Measurements from ENCODE around the gene CTNNA3. TPM values are rescaled to one million over a fixed set of nuclear protein-coding genes. Genes with fewer than 3 reads are reported as not detected.

The CTNNA3 gene
- total and polyA plus RNA-seq, 7 donors: 0.85 to 66.2 (median 28.1) TPM

DNA sequence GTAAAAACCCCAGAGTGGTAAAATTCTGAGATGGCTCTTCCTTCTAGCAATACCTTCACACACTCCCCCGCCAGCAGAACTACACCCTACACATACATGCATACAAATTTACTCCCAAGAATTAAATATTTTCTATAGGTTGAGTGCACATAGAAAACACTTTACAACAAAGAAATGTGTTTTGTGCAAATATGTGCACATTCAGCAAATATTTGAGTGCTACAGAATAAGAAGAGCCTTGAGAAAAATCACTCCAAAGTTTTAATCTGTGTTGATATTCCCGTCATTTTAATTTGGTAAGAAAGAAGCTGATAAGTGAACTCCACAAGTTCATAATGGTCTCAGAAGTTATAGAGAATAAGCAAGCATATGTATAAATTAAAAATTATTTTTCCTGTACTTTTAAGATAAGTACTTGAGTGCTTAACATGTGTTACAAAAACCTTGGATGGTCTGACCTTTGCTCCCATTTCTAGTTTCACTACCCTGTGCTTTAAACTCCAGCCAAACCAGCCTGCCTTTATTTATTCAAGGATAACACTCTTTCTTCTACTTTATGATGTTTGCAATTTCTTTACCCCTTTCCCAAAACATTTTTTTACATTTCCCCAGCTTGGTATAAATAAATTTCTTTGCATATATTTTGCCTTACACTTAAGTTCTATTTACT is 1503.7 kb downstream of the CTNNA3 start:
- Histone ChIP-seq H3K4me1 (no peaks in the 10 kb centered on the region), H3K36me3 (ENCODE audit: insufficient read depth in 1 of 2, low read depth in 1 of 2) (no peaks in the 10 kb centered on the region), H3K4me3 (no peak overlapping the region), H3K27ac (no peak overlapping the region), H3K9me3 (no peaks in the 10 kb centered on the region), H3K27me3 (ENCODE audit: insufficient read depth in 3 of 3, low read length in 2 of 3) (no peaks in the 10 kb centered on the region)
- whole genome bisulfite sequencing, 3 donors: 89 to 90% (median 90%) methylated on average over 2 of the region's 2 CpGs
- DNase-seq: no peak
- intact Hi-C loops (cut with DNase I): no loop called here
- no peak for ATAC-seq
- TF ChIP-seq, protein P1, sequence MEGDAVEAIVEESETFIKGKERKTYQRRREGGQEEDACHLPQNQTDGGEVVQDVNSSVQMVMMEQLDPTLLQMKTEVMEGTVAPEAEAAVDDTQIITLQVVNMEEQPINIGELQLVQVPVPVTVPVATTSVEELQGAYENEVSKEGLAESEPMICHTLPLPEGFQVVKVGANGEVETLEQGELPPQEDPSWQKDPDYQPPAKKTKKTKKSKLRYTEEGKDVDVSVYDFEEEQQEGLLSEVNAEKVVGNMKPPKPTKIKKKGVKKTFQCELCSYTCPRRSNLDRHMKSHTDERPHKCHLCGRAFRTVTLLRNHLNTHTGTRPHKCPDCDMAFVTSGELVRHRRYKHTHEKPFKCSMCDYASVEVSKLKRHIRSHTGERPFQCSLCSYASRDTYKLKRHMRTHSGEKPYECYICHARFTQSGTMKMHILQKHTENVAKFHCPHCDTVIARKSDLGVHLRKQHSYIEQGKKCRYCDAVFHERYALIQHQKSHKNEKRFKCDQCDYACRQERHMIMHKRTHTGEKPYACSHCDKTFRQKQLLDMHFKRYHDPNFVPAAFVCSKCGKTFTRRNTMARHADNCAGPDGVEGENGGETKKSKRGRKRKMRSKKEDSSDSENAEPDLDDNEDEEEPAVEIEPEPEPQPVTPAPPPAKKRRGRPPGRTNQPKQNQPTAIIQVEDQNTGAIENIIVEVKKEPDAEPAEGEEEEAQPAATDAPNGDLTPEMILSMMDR (IDR thresholded peaks at IDR 0.05): no peak

DNA sequence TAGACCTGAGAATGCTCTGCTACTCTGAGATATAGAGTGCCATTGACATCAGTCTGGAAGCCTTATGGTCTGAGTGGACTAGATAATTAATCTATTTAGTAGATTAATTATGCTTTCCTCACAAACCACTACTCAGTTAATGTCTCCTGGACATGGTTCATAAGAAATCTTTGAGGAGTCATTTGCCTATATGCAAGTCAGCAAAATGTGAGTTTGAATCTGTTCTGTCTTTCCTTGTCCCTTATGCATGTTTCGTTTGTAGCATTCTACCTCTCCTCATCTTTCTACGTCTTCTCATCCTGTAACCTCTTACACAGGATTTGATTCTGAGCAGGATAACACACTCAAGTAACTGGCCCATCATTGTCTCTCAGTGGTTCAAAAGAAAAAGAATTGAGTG is 1505.6 kb downstream of the CTNNA3 start:
- H3K9me3 ChIP-seq: no peaks in the 10 kb centered on the region
- no peak overlapping the region for H3K27ac ChIP-seq
- H3K4me3 ChIP-seq: no peak overlapping the region
- no peak for ATAC-seq
- H3K27me3 ChIP-seq (ENCODE audit: insufficient read depth in 3 of 3, low read length in 2 of 3): no peaks in the 10 kb centered on the region
- no peaks in the 10 kb centered on the region for H3K36me3 ChIP-seq (ENCODE audit: insufficient read depth in 1 of 2, low read depth in 1 of 2)
- TF ChIP-seq, protein P1 (IDR thresholded peaks at IDR 0.05): no peak
- WGBS, 3 donors: 90 to 98% (median 97%) methylated on average over 2 of the region's 2 CpGs
- intact Hi-C loops (cut with DNase I): no loop called here
- DNase-seq: no peak
- no peaks in the 10 kb centered on the region for H3K4me1 ChIP-seq

DNA sequence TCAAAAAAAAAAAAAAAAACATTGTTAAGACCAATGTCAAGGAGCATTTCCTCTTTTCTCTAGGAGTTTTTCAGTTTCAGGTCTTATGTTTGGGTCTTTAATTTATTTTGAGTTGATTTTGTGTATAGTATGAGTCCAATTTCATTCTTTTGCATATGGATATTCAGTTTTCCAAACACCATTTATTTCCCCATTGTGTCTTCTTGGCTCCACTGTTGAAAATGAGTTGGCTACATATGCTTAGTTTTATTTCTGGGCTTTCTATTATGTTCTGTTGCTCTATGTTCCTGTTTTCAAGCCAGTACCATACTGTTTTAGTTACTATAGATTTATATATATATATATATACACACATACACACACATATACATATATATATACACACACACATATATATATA is 1506.7 kb downstream of the CTNNA3 start:
- no peaks in the 10 kb centered on the region for H3K4me1 ChIP-seq
- no peaks in the 10 kb centered on the region for H3K36me3 ChIP-seq (ENCODE audit: insufficient read depth in 1 of 2, low read depth in 1 of 2)
- no peaks in the 10 kb centered on the region for H3K27me3 ChIP-seq (ENCODE audit: insufficient read depth in 3 of 3, low read length in 2 of 3)
- no peak for DNase-seq
- intact Hi-C loops (cut with DNase I): no loop called here
- TF ChIP-seq, protein P1 (IDR thresholded peaks at IDR 0.05): no peak
- no peaks in the 10 kb centered on the region for H3K9me3 ChIP-seq
- H3K27ac ChIP-seq: no peak overlapping the region
- no peak overlapping the region for H3K4me3 ChIP-seq
- ATAC-seq: no peak

DNA sequence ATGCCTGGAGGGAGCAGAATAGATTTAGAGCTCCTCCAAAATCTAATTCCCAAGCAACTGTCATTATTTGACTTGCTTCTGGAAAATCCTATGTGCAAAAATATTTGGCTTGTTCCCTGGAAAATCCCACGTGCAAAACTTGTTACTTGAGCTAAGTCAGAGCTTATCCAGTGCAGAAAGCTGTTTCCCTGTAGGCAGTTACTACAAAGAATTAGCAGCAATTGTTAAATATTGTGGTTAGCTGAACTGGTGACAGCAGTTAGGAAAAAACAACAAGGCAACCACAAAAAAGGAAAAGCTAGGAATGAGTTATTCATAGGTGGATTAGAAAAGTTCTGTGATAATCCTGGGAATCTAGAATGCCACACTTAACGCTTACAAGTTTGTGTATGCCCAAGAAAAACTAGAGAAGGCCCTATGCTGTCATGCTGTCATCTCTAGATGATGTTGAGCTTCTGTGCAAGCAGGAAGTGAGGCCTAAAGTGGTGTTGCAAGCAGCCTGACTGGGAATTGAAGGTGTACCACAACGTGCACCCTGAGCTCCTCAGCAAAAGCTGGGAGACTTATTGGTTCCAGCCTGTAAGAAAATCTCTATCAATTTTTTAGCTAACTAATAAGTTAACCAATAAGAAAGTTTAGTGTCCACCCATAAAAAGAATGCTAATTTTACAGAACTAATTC is 1508.8 kb downstream of the CTNNA3 start:
- intact Hi-C loops (cut with DNase I): no loop called here
- ATAC-seq (no peak), DNase-seq (no peak)
- Histone ChIP-seq H3K9me3 (no peaks in the 10 kb centered on the region), H3K27ac (no peak overlapping the region), H3K4me1 (no peaks in the 10 kb centered on the region), H3K4me3 (no peak overlapping the region), H3K36me3 (ENCODE audit: insufficient read depth in 1 of 2, low read depth in 1 of 2) (no peaks in the 10 kb centered on the region), H3K27me3 (ENCODE audit: insufficient read depth in 3 of 3, low read length in 2 of 3) (no peaks in the 10 kb centered on the region)
- TF ChIP-seq, protein P1 (IDR thresholded peaks at IDR 0.05): no peak
- 46 to 59% (median 53%) methylated on average over 3 of the region's 3 CpGs for WGBS, 3 donors

All from psoas muscle (tissue), 8 donors.